ENCODE measurements around the gene FARSA. TPM values are rescaled to one million over a fixed set of nuclear protein-coding genes. Genes with fewer than 3 reads are reported as not detected.

The FARSA gene
- polyA plus RNA-seq, 3 donors: 29.0 to 49.2 (median 47.9) TPM

DNA sequence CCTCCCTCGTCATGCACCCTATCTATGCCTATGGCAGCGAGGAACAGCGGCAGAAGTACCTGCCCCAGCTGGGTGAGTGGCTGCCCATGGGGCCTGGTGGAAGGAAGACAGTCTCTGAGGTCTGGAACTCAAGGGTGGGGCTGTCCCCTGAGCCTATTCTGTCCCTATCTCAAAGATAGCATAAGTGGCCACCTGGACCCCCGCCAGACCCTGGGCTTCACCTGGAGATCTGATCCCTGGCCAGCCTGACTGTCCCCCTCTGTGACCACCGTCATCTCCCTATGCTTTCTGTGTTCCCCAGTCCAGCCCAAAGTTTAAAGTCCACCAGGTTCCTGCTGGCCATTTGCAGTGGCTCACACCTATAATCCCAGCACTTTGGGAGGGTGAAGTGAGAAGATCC lies 39.9 kb downstream of the FARSA start:
- peaks cover 38 to 50% of the 10 kb centered on the region in 2 donors for H3K36me3 ChIP-seq (replicated peaks in 1 of 2; ENCODE audit: control insufficient read depth in 1 of 2, insufficient read depth in 2 of 2, low read length in 2 of 2)
- peaks cover 16 to 20% of the 10 kb centered on the region in 2 donors for H3K4me1 ChIP-seq (ENCODE audit: control insufficient read depth in 1 of 2, insufficient read depth in 2 of 2, low read length in 2 of 2)
- TF ChIP-seq, protein P1, sequence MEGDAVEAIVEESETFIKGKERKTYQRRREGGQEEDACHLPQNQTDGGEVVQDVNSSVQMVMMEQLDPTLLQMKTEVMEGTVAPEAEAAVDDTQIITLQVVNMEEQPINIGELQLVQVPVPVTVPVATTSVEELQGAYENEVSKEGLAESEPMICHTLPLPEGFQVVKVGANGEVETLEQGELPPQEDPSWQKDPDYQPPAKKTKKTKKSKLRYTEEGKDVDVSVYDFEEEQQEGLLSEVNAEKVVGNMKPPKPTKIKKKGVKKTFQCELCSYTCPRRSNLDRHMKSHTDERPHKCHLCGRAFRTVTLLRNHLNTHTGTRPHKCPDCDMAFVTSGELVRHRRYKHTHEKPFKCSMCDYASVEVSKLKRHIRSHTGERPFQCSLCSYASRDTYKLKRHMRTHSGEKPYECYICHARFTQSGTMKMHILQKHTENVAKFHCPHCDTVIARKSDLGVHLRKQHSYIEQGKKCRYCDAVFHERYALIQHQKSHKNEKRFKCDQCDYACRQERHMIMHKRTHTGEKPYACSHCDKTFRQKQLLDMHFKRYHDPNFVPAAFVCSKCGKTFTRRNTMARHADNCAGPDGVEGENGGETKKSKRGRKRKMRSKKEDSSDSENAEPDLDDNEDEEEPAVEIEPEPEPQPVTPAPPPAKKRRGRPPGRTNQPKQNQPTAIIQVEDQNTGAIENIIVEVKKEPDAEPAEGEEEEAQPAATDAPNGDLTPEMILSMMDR (IDR thresholded peaks at IDR 0.05): no peak
- H3K36me3 Mint-ChIP-seq: peaks cover 40 to 52% of the 10 kb centered on the region in 2 donors
- peaks cover 6% of the 10 kb centered on the region for H4K20me1 ChIP-seq (ENCODE audit: insufficient read depth, low read length)
- no peaks in the 10 kb centered on the region for H3K9me3 Mint-ChIP-seq
- H3K4me3 Mint-ChIP-seq: no peak overlapping the region
- no peak overlapping the region for H3K9ac ChIP-seq (ENCODE audit: insufficient read depth, low read length, poor library complexity, severe bottlenecking)
- no peak for DNase-seq
- H3K27me3 Mint-ChIP-seq (ENCODE audit: low read depth in 3 of 3): peaks cover 0 to 4% (median 0%) of the 10 kb centered on the region in 3 donors
- H3K27ac ChIP-seq (ENCODE audit: low read depth in 1 of 2, low read length in 2 of 2): no peak overlapping the region
- peak overlapping the region in 3 of 7 donors; percentile 4 to 36 (median 31) for H3K27ac Mint-ChIP-seq
- peaks cover 19% of the 10 kb centered on the region for H3K4me1 Mint-ChIP-seq
- H3K27me3 ChIP-seq (ENCODE audit: control insufficient read depth in 2 of 2, insufficient read depth in 2 of 2, low read length in 2 of 2): no peaks in the 10 kb centered on the region
- no peak overlapping the region for H3K4me2 ChIP-seq (replicated peaks; ENCODE audit: extremely low read depth, low read length, poor library complexity, severe bottlenecking)
- H3K4me3 ChIP-seq (replicated peaks in 1 of 3; ENCODE audit: low read depth in 2 of 3, low read length in 3 of 3): no peak overlapping the region
- intact Hi-C loops (cut with micrococcal nuclease): loop anchor here in 1 of 2 donors (5.0 kb wide), 1 partner anchor 39 kb away; the partner anchor contains the start of gene FARSA
- H3K79me2 ChIP-seq (ENCODE audit: insufficient read depth, low read length): peaks cover 11% of the 10 kb centered on the region
- H2AFZ ChIP-seq (ENCODE audit: insufficient read depth, low read depth, low read length, poor library complexity, severe bottlenecking): no peak overlapping the region
- 100% methylated on average over 1 of the region's 5 CpGs for WGBS (ENCODE audit: insufficient coverage)
- H3K9me3 ChIP-seq (replicated peaks in 1 of 2; ENCODE audit: control insufficient read depth in 1 of 2, insufficient read depth in 1 of 2, low read length in 2 of 2): no peaks in the 10 kb centered on the region

DNA sequence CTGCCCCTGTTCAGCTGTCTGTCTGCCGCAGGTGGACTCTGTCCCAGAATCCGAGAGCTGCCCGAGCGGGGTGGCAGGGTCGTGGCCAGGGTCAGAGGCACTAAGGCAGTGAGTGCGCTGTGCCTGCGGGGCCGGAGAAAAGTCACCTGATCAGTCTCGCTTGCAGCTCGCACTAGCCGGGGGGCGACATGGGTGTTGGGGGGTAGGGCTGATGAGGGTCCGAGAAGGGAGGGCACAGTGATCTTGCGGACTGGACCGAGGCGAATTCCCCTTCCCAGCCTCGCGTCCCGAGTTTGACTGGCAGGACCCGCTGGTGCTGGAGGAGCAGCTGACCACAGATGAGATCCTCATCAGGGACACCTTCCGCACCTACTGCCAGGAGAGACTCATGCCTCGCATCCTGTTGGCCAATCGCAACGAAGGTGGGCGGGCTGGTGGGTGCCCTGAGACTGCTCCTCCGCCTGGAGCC lies 41.9 kb downstream of the FARSA start:
- Histone ChIP-seq H3K9ac (ENCODE audit: insufficient read depth, low read length, poor library complexity, severe bottlenecking) (peak overlapping the region; percentile 59), H3K4me2 (replicated peaks; ENCODE audit: extremely low read depth, low read length, poor library complexity, severe bottlenecking) (peak overlapping the region; percentile 90), H3K4me1 (ENCODE audit: control insufficient read depth in 1 of 2, insufficient read depth in 2 of 2, low read length in 2 of 2) (peaks cover 16 to 20% of the 10 kb centered on the region in 2 donors), H3K9me3 (replicated peaks in 1 of 2; ENCODE audit: control insufficient read depth in 1 of 2, insufficient read depth in 1 of 2, low read length in 2 of 2) (no peaks in the 10 kb centered on the region), H3K79me2 (ENCODE audit: insufficient read depth, low read length) (peaks cover 11% of the 10 kb centered on the region), H3K4me3 (replicated peaks in 1 of 3; ENCODE audit: low read depth in 2 of 3, low read length in 3 of 3) (peak overlapping the region; percentile 39 to 88 (median 75)), H4K20me1 (ENCODE audit: insufficient read depth, low read length) (peaks cover 6% of the 10 kb centered on the region), H3K27ac (ENCODE audit: low read depth in 1 of 2, low read length in 2 of 2) (peak overlapping the region; percentile 33 to 78), H2AFZ (ENCODE audit: insufficient read depth, low read depth, low read length, poor library complexity, severe bottlenecking) (peak overlapping the region; percentile 81), H3K27me3 (ENCODE audit: control insufficient read depth in 2 of 2, insufficient read depth in 2 of 2, low read length in 2 of 2) (no peaks in the 10 kb centered on the region), H3K36me3 (replicated peaks in 1 of 2; ENCODE audit: control insufficient read depth in 1 of 2, insufficient read depth in 2 of 2, low read length in 2 of 2) (peaks cover 22 to 32% of the 10 kb centered on the region in 2 donors)
- peak overlapping the region; percentile 80 to 94 (median 89) for H3K27ac Mint-ChIP-seq
- peak overlapping the region; percentile 89 to 94 for H3K4me3 Mint-ChIP-seq
- no peak for DNase-seq
- peaks cover 26 to 32% of the 10 kb centered on the region in 2 donors for H3K36me3 Mint-ChIP-seq
- peaks cover 19% of the 10 kb centered on the region for H3K4me1 Mint-ChIP-seq
- intact Hi-C loops (cut with micrococcal nuclease): loop anchor here in 1 of 2 donors (5.0 kb wide), 1 partner anchor 41 kb away; the partner anchor contains the start of gene FARSA
- TF ChIP-seq, protein P1 (IDR thresholded peaks at IDR 0.05): no peak
- no peaks in the 10 kb centered on the region for H3K9me3 Mint-ChIP-seq
- H3K27me3 Mint-ChIP-seq (ENCODE audit: low read depth in 3 of 3): peaks cover 2 to 10% (median 5%) of the 10 kb centered on the region in 3 donors
- WGBS (ENCODE audit: insufficient coverage): 15% methylated on average over 20 of the region's 26 CpGs
